BE2C (cell line): Measurements from ENCODE around the gene NUP210L. TPM values are rescaled to one million over a fixed set of nuclear protein-coding genes. Genes with fewer than 3 reads are reported as not detected.
A peak's percentile ranks its signal among the peaks of the same experiment; 100 is the strongest.

Source experiments
- DNase-seq: peaks from one replicate; pipeline ENCODE4 v3.0.0-alpha.2; 2020
- H3K27me3 ChIP-seq: fragments of 250-450 bp; sonication (Bioruptor Pico); 2 replicates; pipeline ENCODE4 v1.5.1; 2020; ENCODE audit warnings: mild to moderate bottlenecking
- H3K36me3 ChIP-seq: fragments of 250-450 bp; sonication (Bioruptor Pico); 2 replicates; pipeline ENCODE4 v1.5.1; 2020; ENCODE audit warnings: mild to moderate bottlenecking
- H3K4me1 ChIP-seq: fragments of 250-450 bp; sonication (Bioruptor Pico); 2 replicates; pipeline ENCODE4 v1.5.1; 2020
- H3K4me3 ChIP-seq: 2 replicates; pipeline ENCODE4 v1.5.1; 2011; ENCODE audit warnings: low read depth, low read length
- H3K9me3 ChIP-seq: fragments of 250-450 bp; sonication (Bioruptor Pico); 2 replicates; pipeline ENCODE4 v1.5.1; 2020
- CTCF ChIP-seq: IDR thresholded peaks from 2 replicates; pipeline ENCODE4 v1.5.1; 2012; ENCODE audit warnings: mild to moderate bottlenecking, low read depth, low read length
- polyA plus RNA-seq: library from polyadenylated mRNA; unstranded; fragments of >200 nt; gene quantifications from one replicate; pipeline ENCODE4 v1.2.1, GENCODE V29; 2012; ENCODE audit warnings: low read depth, missing spikeins; ENCODE audit not compliant: insufficient read length, insufficient read depth

NUP210L gene
- polyA plus RNA-seq: not detected

- no peak for DNase-seq
- TF ChIP-seq CTCF: no peak
- Histone ChIP-seq H3K4me3 (no peak within 1 kb of the TSS), H3K4me1 (no peaks in the 10 kb centered on the region), H3K27me3 (no peaks in the 10 kb centered on the region), H3K9me3 (no peaks in the 10 kb centered on the region; the same call in 1 of the 2 replicates), H3K36me3 (peaks cover 42% of the 10 kb centered on the region)
Measured at GRCh38 chr1:154154534-154155191, at the start of gene NUP210L. Gene NUP210L (minus strand): TSS chr1:154155073.

GRCh38 chr1:154199563-154199879 is 44.6 kb upstream of the NUP210L start:
- H3K9me3 ChIP-seq: no peaks in the 10 kb centered on the region
- no peak for DNase-seq
- no peaks in the 10 kb centered on the region for H3K36me3 ChIP-seq
- H3K4me3 ChIP-seq: no peak overlapping the region; the same call in 1 of the 2 replicates
- H3K4me1 ChIP-seq: no peaks in the 10 kb centered on the region
- H3K27me3 ChIP-seq: no peaks in the 10 kb centered on the region
- TF ChIP-seq CTCF: no peak; the same call in none of the 2 replicates

GRCh38 chr1:154198756-154199562 is 44.1 kb upstream of the NUP210L start:
- no peaks in the 10 kb centered on the region for H3K27me3 ChIP-seq
- peak; percentile 62 for TF ChIP-seq CTCF
- no peaks in the 10 kb centered on the region for H3K4me1 ChIP-seq
- H3K9me3 ChIP-seq: no peaks in the 10 kb centered on the region
- DNase-seq: peak; percentile 61
- H3K4me3 ChIP-seq: peak overlapping the region; percentile 25
- no peaks in the 10 kb centered on the region for H3K36me3 ChIP-seq

- Histone ChIP-seq H3K36me3 (no peaks in the 10 kb centered on the region), H3K9me3 (no peaks in the 10 kb centered on the region), H3K4me1 (no peaks in the 10 kb centered on the region; the same call in 1 of the 2 replicates), H3K27me3 (peaks cover 12% of the 10 kb centered on the region), H3K4me3 (no peak overlapping the region)
- no peak for TF ChIP-seq CTCF
- peak; percentile 25 for DNase-seq
Measured at GRCh38 chr1:154193821-154194220, 38.9 kb upstream of the NUP210L start.

GRCh38 chr1:154192476-154192875 is 37.6 kb upstream of the NUP210L start:
- Histone ChIP-seq H3K36me3 (no peaks in the 10 kb centered on the region), H3K9me3 (no peaks in the 10 kb centered on the region), H3K27me3 (peaks cover 12% of the 10 kb centered on the region), H3K4me3 (no peak overlapping the region), H3K4me1 (no peaks in the 10 kb centered on the region; the same call in 1 of the 2 replicates)
- no peak for DNase-seq
- TF ChIP-seq CTCF: no peak
